ENCODE measurements around the gene RNF144A.
"Not testable (repeated sequence)": the region's sequence is repeated elsewhere in the genome, so short reads cannot be mapped to it uniquely, and the experiment has no call there.

- TF ChIP-seq, protein P1, sequence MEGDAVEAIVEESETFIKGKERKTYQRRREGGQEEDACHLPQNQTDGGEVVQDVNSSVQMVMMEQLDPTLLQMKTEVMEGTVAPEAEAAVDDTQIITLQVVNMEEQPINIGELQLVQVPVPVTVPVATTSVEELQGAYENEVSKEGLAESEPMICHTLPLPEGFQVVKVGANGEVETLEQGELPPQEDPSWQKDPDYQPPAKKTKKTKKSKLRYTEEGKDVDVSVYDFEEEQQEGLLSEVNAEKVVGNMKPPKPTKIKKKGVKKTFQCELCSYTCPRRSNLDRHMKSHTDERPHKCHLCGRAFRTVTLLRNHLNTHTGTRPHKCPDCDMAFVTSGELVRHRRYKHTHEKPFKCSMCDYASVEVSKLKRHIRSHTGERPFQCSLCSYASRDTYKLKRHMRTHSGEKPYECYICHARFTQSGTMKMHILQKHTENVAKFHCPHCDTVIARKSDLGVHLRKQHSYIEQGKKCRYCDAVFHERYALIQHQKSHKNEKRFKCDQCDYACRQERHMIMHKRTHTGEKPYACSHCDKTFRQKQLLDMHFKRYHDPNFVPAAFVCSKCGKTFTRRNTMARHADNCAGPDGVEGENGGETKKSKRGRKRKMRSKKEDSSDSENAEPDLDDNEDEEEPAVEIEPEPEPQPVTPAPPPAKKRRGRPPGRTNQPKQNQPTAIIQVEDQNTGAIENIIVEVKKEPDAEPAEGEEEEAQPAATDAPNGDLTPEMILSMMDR (conservative IDR thresholded peaks at IDR 0.05; ENCODE audit: low read depth, low read length): not testable (repeated sequence)
- not testable (repeated sequence) for TF ChIP-seq EZH2 (IDR thresholded peaks at IDR 0.05; ENCODE audit: borderline replicate concordance, low read depth, low read length, poor library complexity, severe bottlenecking)
Observed at GRCh38 chr2:6902581-6902980, 14.6 kb upstream of the RNF144A start.

Data from A673 (cell line).